PC-9 (cell line): ENCODE results near the gene PLAGL1. TPM values are rescaled to one million over a fixed set of nuclear protein-coding genes. Genes with fewer than 3 reads are reported as not detected.

ENCODE experiments used
- BruUV-seq: library from RNA; stranded (reverse); fragments of 400-500 nt; replicated peaks from 2 replicates; lab custom pipeline; 2021; lab: Mats Ljungman, UMichigan
- CTCF ChIA-PET: fragments of 300-600 bp; sonication (Branson Sonifier 250); formaldehyde crosslinking; loops from one replicate; lab custom pipeline; 2022; ENCODE audit warnings: antibody characterized with exemption; lab: Charles Lee
- POLR2A ChIA-PET: fragments of 300-600 bp; sonication (Branson Sonifier 250); formaldehyde crosslinking; loops from one replicate; lab custom pipeline; 2022; ENCODE audit warnings: antibody characterized with exemption; ENCODE audit not compliant: unreplicated experiment; lab: Charles Lee
- DNase-seq, 2 experiments: peaks; one replicate each; pipeline versions ENCODE4 v3.0.0 to v3.0.0-alpha.2; 2015 to 2022; ENCODE audit warnings: mixed read lengths in 1 of 2
- H2AFZ ChIP-seq: fragments of 200-600 bp; sonication (generic); 2 replicates; pipeline ENCODE4 v1.8.1; 2017; ENCODE audit warnings: antibody characterized with exemption
- H3F3A ChIP-seq: fragments of 200-600 bp; sonication (generic); 2 replicates; pipeline ENCODE4 v1.8.1; 2017; ENCODE audit warnings: antibody characterized with exemption, mild to moderate bottlenecking, low read depth; ENCODE audit not compliant: insufficient read depth
- H3K27ac ChIP-seq: fragments of 200-600 bp; sonication (generic); 2 replicates; pipeline ENCODE4 v1.6.1; 2016; ENCODE audit warnings: mixed run types
- H3K27me3 ChIP-seq: fragments of 200-600 bp; sonication (generic); 2 replicates; pipeline ENCODE4 v1.6.1; 2016; ENCODE audit warnings: low read depth, mixed run types; ENCODE audit not compliant: insufficient read depth
- H3K36me3 ChIP-seq: fragments of 200-600 bp; sonication (generic); 2 replicates; pipeline ENCODE4 v1.6.1; 2016; ENCODE audit warnings: low read depth, mixed run types
- H3K4me1 ChIP-seq: fragments of 200-600 bp; sonication (generic); replicated peaks from 2 replicates; pipeline ENCODE4 v1.6.1; 2016; ENCODE audit warnings: mixed run types; ENCODE audit not compliant: insufficient read depth
- H3K4me2 ChIP-seq: fragments of 200-600 bp; sonication (generic); 2 replicates; pipeline ENCODE4 v1.6.1; 2017; ENCODE audit warnings: mixed run types
- H3K4me3 ChIP-seq: fragments of 200-600 bp; sonication (generic); 2 replicates; pipeline ENCODE4 v1.6.1; 2016; ENCODE audit warnings: mixed run types
- H3K79me2 ChIP-seq: fragments of 200-600 bp; sonication (generic); 2 replicates; pipeline ENCODE4 v1.6.1; 2017; ENCODE audit warnings: low read depth, mixed run types
- H3K9me2 ChIP-seq: fragments of 200-600 bp; sonication (generic); 2 replicates; pipeline ENCODE4 v1.8.1; 2017; ENCODE audit warnings: mild to moderate bottlenecking; ENCODE audit not compliant: insufficient read depth
- H3K9me3 ChIP-seq: fragments of 200-600 bp; sonication (generic); 2 replicates; pipeline ENCODE4 v1.8.1; 2016; ENCODE audit warnings: low read depth; ENCODE audit not compliant: insufficient read depth
- H4K20me1 ChIP-seq: fragments of 200-600 bp; sonication (generic); 2 replicates; pipeline ENCODE4 v1.8.1; 2017; ENCODE audit not compliant: insufficient read depth
- EZH2 ChIP-seq: fragments of 200-600 bp; sonication (generic); IDR thresholded peaks from 2 replicates; pipeline ENCODE4 v1.8.0; 2017; ENCODE audit warnings: antibody characterized with exemption, low read depth
- intact Hi-C: fragments of 100-400 bp; cut with micrococcal nuclease; formaldehyde crosslinking; loops from one replicate; pipeline ENCODE4 v1.10.0; 2022; ENCODE audit not compliant: unreplicated experiment
- total RNA-seq: library from RNA; stranded (reverse); gene quantifications from 2 replicates; pipeline ENCODE4 v1.2.3, GENCODE V29; 2021
- TF ChIP-seq, protein P1 (sequence below): fragments of 200-600 bp; sonication (generic); conservative IDR thresholded peaks from 2 replicates; pipeline ENCODE4 v1.6.1; 2017; ENCODE audit warnings: mixed run types, antibody characterized with exemption, mild to moderate bottlenecking, moderate library complexity

PLAGL1 gene
- total RNA-seq, 1 experiment from 2014 or later, result 8.3 TPM

GRCh38 chr6:144053601-144054000 lies 45.5 kb upstream of the PLAGL1 start:
- H3K9me3 ChIP-seq, result no peaks in the 10 kb centered on the region
- H3K79me2 ChIP-seq, result no peaks in the 10 kb centered on the region
- no peaks in the 10 kb centered on the region for H3K36me3 ChIP-seq
- H3K4me1 ChIP-seq, result no peaks in the 10 kb centered on the region
- CTCF ChIA-PET, result no interaction called here
- no peak overlapping the region for H3K4me3 ChIP-seq
- H3K27ac ChIP-seq, result no peak overlapping the region
- H4K20me1 ChIP-seq, result no peaks in the 10 kb centered on the region
- intact Hi-C loops, result no loop called here
- DNase-seq, result no peak
- no TSS peak for BruUV-seq
- H3K9me2 ChIP-seq, result no peaks in the 10 kb centered on the region
- no peak overlapping the region for H3K4me2 ChIP-seq
- no peaks in the 10 kb centered on the region for H3K27me3 ChIP-seq
- POLR2A ChIA-PET, result no interaction called here
- H2AFZ ChIP-seq, result no peak overlapping the region
- no peak for TF ChIP-seq EZH2
- TF ChIP-seq, protein P1, sequence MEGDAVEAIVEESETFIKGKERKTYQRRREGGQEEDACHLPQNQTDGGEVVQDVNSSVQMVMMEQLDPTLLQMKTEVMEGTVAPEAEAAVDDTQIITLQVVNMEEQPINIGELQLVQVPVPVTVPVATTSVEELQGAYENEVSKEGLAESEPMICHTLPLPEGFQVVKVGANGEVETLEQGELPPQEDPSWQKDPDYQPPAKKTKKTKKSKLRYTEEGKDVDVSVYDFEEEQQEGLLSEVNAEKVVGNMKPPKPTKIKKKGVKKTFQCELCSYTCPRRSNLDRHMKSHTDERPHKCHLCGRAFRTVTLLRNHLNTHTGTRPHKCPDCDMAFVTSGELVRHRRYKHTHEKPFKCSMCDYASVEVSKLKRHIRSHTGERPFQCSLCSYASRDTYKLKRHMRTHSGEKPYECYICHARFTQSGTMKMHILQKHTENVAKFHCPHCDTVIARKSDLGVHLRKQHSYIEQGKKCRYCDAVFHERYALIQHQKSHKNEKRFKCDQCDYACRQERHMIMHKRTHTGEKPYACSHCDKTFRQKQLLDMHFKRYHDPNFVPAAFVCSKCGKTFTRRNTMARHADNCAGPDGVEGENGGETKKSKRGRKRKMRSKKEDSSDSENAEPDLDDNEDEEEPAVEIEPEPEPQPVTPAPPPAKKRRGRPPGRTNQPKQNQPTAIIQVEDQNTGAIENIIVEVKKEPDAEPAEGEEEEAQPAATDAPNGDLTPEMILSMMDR, result no peak
- H3F3A ChIP-seq, result no peaks in the 10 kb centered on the region

DNA sequence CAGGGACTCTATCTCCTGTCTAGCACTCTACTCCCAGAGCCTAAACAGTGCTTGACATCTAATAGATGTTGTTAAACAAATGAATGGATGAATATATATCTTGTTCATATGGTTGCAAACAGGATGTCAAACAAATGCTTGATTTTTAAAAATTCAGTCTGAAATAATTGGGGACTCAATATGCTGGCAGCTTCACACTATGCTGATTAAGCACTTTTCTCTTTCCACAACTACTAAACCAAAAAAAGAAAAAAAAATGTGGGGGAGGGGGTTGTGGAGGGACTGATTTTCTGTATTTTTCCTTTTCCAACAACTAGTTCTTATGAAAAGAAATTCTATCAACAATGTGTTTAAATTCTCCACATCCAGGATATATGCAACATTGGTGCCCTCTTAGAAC lies 44.4 kb upstream of the PLAGL1 start:
- H3K79me2 ChIP-seq, result no peaks in the 10 kb centered on the region
- no peaks in the 10 kb centered on the region for H3K4me1 ChIP-seq
- H3K27ac ChIP-seq, result no peak overlapping the region
- no peaks in the 10 kb centered on the region for H3K9me2 ChIP-seq
- intact Hi-C loops, result no loop called here
- TF ChIP-seq, protein P1, result no peak
- no peak for TF ChIP-seq EZH2
- ChIA-PET POLR2A (no interaction called here), CTCF (no interaction called here)
- no TSS peak for BruUV-seq
- H3F3A ChIP-seq, result no peaks in the 10 kb centered on the region
- no peaks in the 10 kb centered on the region for H3K9me3 ChIP-seq
- no peak overlapping the region for H2AFZ ChIP-seq
- H3K4me2 ChIP-seq, result no peak overlapping the region
- no peaks in the 10 kb centered on the region for H3K27me3 ChIP-seq
- no peaks in the 10 kb centered on the region for H3K36me3 ChIP-seq
- no peaks in the 10 kb centered on the region for H4K20me1 ChIP-seq
- DNase-seq, result no peak
- H3K4me3 ChIP-seq, result no peak overlapping the region

DNA sequence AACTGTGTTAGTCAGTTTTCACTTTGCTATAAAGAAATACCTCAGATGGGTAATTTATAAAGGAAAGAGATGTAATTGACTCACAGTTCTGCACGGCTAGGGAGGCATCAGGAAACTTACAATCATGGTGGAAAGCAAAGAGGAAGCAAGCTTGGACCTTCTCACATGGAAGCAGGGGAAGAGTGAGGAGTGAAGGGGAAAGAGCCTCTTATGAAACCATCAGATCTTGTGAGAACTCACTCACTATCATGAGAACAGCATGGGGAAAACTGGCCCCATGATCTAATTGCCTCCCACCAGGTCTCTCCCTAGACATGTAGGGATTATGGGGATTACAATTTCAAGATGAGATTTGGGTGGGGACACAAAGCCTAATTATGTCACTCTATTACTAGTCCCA lies 41.3 kb upstream of the PLAGL1 start:
- no peak for DNase-seq
- BruUV-seq, result no TSS peak
- H3K79me2 ChIP-seq, result no peaks in the 10 kb centered on the region
- no peak overlapping the region for H3K4me3 ChIP-seq
- H4K20me1 ChIP-seq, result no peaks in the 10 kb centered on the region
- H3F3A ChIP-seq, result no peaks in the 10 kb centered on the region
- no peak for TF ChIP-seq EZH2
- TF ChIP-seq, protein P1, result no peak
- no peak overlapping the region for H3K4me2 ChIP-seq
- H3K4me1 ChIP-seq, result no peaks in the 10 kb centered on the region
- CTCF ChIA-PET, result no interaction called here
- H2AFZ ChIP-seq, result no peak overlapping the region
- H3K27ac ChIP-seq, result no peak overlapping the region
- H3K27me3 ChIP-seq, result peaks cover 3% of the 10 kb centered on the region; the same call in 1 of the 2 replicates
- no peaks in the 10 kb centered on the region for H3K9me2 ChIP-seq
- POLR2A ChIA-PET, result no interaction called here
- intact Hi-C loops, result no loop called here
- H3K36me3 ChIP-seq, result no peaks in the 10 kb centered on the region
- H3K9me3 ChIP-seq, result no peaks in the 10 kb centered on the region; the same call in 1 of the 2 replicates
